HL-60 (cell line): ENCODE data around the gene RPS19BP1.

ENCODE experiments used
- CTCF ChIP-seq: IDR thresholded peaks from one replicate; pipeline ENCODE4 v1.5.1; 2011; ENCODE audit warnings: low read length, control low read depth, inconsistent platforms; ENCODE audit not compliant: insufficient read depth
- POLR2AphosphoS5 ChIP-seq: IDR thresholded peaks from 2 replicates; pipeline ENCODE4 v1.6.1; 2012; ENCODE audit warnings: low read depth
- REST ChIP-seq: IDR thresholded peaks from 2 replicates; pipeline ENCODE4 v1.6.1; 2012; ENCODE audit warnings: low read depth; ENCODE audit not compliant: insufficient replicate concordance
- SPI1 ChIP-seq: IDR thresholded peaks from 2 replicates; pipeline ENCODE4 v1.6.1; 2012; ENCODE audit warnings: low read depth, mild to moderate bottlenecking, borderline replicate concordance

- no peak for TF ChIP-seq POLR2AphosphoS5
- no peak for TF ChIP-seq CTCF
- TF ChIP-seq REST: no peak
- no peak for TF ChIP-seq SPI1
These were observed 42.9 kb upstream of the RPS19BP1 start for GRCh38 chr22:39575552-39575825.
